ENCODE results near the gene RBM24. TPM values are rescaled to one million over a fixed set of nuclear protein-coding genes. Genes with fewer than 3 reads are reported as not detected.
"Not testable (repeated sequence)": the region's sequence is repeated elsewhere in the genome, so short reads cannot be mapped to it uniquely, and the experiment has no call there.

RBM24 gene
- total and polyA plus RNA-seq, 10 of the 15 experiments (the other 5 are each of a cell fraction or from before 2014, with no cell fraction given): 0.08 to 0.09 (median 0.09) TPM; not detected in 7

DNA sequence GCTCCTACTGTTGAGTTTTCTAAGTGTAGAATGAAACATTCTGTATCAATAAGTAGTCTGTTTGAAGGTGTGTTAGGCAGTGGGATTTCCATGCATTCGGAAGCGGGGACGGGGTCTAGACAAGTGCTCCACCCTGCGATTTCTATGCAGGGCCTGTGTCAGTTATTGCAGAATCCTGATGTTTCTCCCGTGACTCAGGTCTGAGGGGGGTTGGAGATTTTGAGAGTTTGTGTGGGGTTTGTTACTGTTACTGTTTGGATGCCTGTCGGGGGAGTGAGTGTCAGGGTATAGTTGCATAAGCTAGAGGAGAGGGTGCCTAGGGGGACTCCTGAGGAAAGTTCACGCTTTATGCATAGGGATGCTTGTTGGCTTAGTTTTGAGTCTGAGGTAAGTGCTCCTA lies 39.1 kb downstream of the RBM24 start:
- ATAC-seq; H3K79me2 ChIP-seq (ENCODE audit: control insufficient read depth, insufficient read depth, low read length); intact Hi-C loops (cut with micrococcal nuclease; ENCODE audit: unreplicated experiment); H3K27me3 ChIP-seq (replicated peaks in 1 of 2; ENCODE audit: control insufficient read depth in 2 of 2, insufficient read depth in 2 of 2, low read length in 1 of 2); CTCF ChIA-PET; FAIRE-seq; H3K4me1 ChIP-seq (ENCODE audit: control insufficient read depth, insufficient read depth, low read length); POLR2A ChIA-PET; H2AFZ ChIP-seq (ENCODE audit: control insufficient read depth, low read depth, low read length); H3K9ac ChIP-seq (ENCODE audit: control insufficient read depth, insufficient read depth, low read length); DNase-seq (ENCODE audit: low read depth, low spot score); in situ Hi-C loops (cut with MboI); H3K27ac ChIP-seq (ENCODE audit: control insufficient read depth, insufficient read depth); H3K36me3 ChIP-seq (ENCODE audit: control insufficient read depth in 2 of 2, insufficient read depth in 2 of 2, low read length in 1 of 2); H3K4me2 ChIP-seq (ENCODE audit: control insufficient read depth, insufficient read depth); H3K9me3 ChIP-seq (replicated peaks; ENCODE audit: control insufficient read depth, insufficient read depth, low read length); BruUV-seq (replicated peaks); H4K20me1 ChIP-seq (ENCODE audit: control insufficient read depth, insufficient read depth); H3K4me3 ChIP-seq; RAD21 ChIA-PET (ENCODE audit: unreplicated experiment): not testable (repeated sequence)
- SMC1A ChIA-PET (ENCODE audit: uncharacterized antibody, unreplicated experiment): interaction anchor here (1.2 kb wide), 1 partner anchor 9 kb away, joined by 3 read pairs; no protein-coding TSS in a partner anchor
- WGBS (ENCODE audit: insufficient coverage, insufficient replicate concordance, low lambda C conversion rate, missing lambda C conversion rate): 32% methylated on average over 7 of the region's 7 CpGs

DNA sequence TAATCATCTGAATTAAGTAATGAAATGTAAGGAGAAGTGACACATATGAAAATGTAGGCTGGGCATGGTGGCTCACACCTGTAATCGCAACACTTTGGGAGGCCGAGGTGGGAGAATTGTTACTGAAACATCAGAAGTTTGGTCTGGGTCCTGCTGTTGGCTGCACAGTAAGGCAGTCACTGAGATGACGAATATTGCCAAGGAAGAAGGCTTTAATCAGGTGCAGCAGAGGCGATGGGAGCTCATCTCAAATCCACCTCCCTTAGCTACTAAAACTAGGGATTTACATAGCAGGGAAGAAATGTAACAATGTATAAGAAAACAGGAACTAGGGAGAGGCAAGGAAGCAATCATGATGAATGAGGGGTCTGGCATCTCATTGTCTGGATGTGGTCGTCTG lies 50.1 kb downstream of the RBM24 start:
- Histone ChIP-seq H3K4me3 (no peak overlapping the region), H2AFZ (ENCODE audit: control insufficient read depth, low read depth, low read length) (no peak overlapping the region), H3K36me3 (ENCODE audit: control insufficient read depth in 2 of 2, insufficient read depth in 2 of 2, low read length in 1 of 2) (no peaks in the 10 kb centered on the region), H3K4me1 (ENCODE audit: control insufficient read depth, insufficient read depth, low read length) (no peaks in the 10 kb centered on the region), H3K4me2 (ENCODE audit: control insufficient read depth, insufficient read depth) (no peak overlapping the region), H3K27me3 (replicated peaks in 1 of 2; ENCODE audit: control insufficient read depth in 2 of 2, insufficient read depth in 2 of 2, low read length in 1 of 2) (no peaks in the 10 kb centered on the region), H3K27ac (ENCODE audit: control insufficient read depth, insufficient read depth) (no peak overlapping the region), H3K9me3 (replicated peaks; ENCODE audit: control insufficient read depth, insufficient read depth, low read length) (no peaks in the 10 kb centered on the region), H4K20me1 (ENCODE audit: control insufficient read depth, insufficient read depth) (no peaks in the 10 kb centered on the region), H3K9ac (ENCODE audit: control insufficient read depth, insufficient read depth, low read length) (no peak overlapping the region), H3K79me2 (ENCODE audit: control insufficient read depth, insufficient read depth, low read length) (no peaks in the 10 kb centered on the region)
- FAIRE-seq (no peak), DNase-seq (ENCODE audit: low read depth, low spot score) (no peak), ATAC-seq (no peak)
- BruUV-seq (replicated peaks): no TSS peak
- ChIA-PET POLR2A (interaction anchor here (0.5 kb wide), 1 partner anchor 75 kb away, joined by 7 read pairs; no protein-coding TSS in a partner anchor), SMC1A (ENCODE audit: uncharacterized antibody, unreplicated experiment) (interaction anchor here (0.7 kb wide), 2 partner anchors 18 to 141 kb away, joined by 3 read pairs; no protein-coding TSS in a partner anchor), CTCF (no interaction called here), RAD21 (ENCODE audit: unreplicated experiment) (no interaction called here)
- 43% methylated on average over 5 of the region's 5 CpGs for WGBS (ENCODE audit: insufficient coverage, insufficient replicate concordance, low lambda C conversion rate, missing lambda C conversion rate)
- in situ Hi-C loops (cut with MboI) (no loop called here), intact Hi-C loops (cut with micrococcal nuclease; ENCODE audit: unreplicated experiment) (no loop called here)
- TF ChIP-seq, protein P1, sequence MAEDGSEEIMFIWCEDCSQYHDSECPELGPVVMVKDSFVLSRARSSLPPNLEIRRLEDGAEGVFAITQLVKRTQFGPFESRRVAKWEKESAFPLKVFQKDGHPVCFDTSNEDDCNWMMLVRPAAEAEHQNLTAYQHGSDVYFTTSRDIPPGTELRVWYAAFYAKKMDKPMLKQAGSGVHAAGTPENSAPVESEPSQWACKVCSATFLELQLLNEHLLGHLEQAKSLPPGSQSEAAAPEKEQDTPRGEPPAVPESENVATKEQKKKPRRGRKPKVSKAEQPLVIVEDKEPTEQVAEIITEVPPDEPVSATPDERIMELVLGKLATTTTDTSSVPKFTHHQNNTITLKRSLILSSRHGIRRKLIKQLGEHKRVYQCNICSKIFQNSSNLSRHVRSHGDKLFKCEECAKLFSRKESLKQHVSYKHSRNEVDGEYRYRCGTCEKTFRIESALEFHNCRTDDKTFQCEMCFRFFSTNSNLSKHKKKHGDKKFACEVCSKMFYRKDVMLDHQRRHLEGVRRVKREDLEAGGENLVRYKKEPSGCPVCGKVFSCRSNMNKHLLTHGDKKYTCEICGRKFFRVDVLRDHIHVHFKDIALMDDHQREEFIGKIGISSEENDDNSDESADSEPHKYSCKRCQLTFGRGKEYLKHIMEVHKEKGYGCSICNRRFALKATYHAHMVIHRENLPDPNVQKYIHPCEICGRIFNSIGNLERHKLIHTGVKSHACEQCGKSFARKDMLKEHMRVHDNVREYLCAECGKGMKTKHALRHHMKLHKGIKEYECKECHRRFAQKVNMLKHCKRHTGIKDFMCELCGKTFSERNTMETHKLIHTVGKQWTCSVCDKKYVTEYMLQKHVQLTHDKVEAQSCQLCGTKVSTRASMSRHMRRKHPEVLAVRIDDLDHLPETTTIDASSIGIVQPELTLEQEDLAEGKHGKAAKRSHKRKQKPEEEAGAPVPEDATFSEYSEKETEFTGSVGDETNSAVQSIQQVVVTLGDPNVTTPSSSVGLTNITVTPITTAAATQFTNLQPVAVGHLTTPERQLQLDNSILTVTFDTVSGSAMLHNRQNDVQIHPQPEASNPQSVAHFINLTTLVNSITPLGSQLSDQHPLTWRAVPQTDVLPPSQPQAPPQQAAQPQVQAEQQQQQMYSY (CRISPR knock-in tag; IDR thresholded peaks at IDR 0.05): no peak
- TF ChIP-seq SPI1 (IDR thresholded peaks at IDR 0.05; ENCODE audit: borderline replicate concordance, insufficient read depth, low read depth, low read length) (no peak), PAX5 (IDR thresholded peaks at IDR 0.05; ENCODE audit: borderline replicate concordance, low read depth, low read length) (no peak), CBX5 (IDR thresholded peaks at IDR 0.05; ENCODE audit: low read depth) (no peak), SIN3A (IDR thresholded peaks at IDR 0.05; ENCODE audit: low read depth, low read length) (no peak), TCF12 (IDR thresholded peaks at IDR 0.05; ENCODE audit: low read depth, low read length) (no peak)
- TF ChIP-seq, protein P2, sequence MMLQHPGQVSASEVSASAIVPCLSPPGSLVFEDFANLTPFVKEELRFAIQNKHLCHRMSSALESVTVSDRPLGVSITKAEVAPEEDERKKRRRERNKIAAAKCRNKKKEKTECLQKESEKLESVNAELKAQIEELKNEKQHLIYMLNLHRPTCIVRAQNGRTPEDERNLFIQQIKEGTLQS (IDR thresholded peaks at IDR 0.05; ENCODE audit: borderline replicate concordance, extremely low read depth, low read depth, low read length): no peak
- TF ChIP-seq, protein P3, sequence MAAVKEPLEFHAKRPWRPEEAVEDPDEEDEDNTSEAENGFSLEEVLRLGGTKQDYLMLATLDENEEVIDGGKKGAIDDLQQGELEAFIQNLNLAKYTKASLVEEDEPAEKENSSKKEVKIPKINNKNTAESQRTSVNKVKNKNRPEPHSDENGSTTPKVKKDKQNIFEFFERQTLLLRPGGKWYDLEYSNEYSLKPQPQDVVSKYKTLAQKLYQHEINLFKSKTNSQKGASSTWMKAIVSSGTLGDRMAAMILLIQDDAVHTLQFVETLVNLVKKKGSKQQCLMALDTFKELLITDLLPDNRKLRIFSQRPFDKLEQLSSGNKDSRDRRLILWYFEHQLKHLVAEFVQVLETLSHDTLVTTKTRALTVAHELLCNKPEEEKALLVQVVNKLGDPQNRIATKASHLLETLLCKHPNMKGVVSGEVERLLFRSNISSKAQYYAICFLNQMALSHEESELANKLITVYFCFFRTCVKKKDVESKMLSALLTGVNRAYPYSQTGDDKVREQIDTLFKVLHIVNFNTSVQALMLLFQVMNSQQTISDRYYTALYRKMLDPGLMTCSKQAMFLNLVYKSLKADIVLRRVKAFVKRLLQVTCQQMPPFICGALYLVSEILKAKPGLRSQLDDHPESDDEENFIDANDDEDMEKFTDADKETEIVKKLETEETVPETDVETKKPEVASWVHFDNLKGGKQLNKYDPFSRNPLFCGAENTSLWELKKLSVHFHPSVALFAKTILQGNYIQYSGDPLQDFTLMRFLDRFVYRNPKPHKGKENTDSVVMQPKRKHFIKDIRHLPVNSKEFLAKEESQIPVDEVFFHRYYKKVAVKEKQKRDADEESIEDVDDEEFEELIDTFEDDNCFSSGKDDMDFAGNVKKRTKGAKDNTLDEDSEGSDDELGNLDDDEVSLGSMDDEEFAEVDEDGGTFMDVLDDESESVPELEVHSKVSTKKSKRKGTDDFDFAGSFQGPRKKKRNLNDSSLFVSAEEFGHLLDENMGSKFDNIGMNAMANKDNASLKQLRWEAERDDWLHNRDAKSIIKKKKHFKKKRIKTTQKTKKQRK (IDR thresholded peaks at IDR 0.05; ENCODE audit: low read depth, low read length): no peak

Data from GM12878 (cell line).